CD4-positive, alpha-beta T cell treated with Interleukin-21 for 1 hour (primary cell): Measurements from ENCODE around the gene ZFYVE21.

ENCODE experiments used
- DNase-seq: peaks from one replicate; pipeline ENCODE4 v3.0.0-alpha.2; 2020

The ZFYVE21 gene

DNA sequence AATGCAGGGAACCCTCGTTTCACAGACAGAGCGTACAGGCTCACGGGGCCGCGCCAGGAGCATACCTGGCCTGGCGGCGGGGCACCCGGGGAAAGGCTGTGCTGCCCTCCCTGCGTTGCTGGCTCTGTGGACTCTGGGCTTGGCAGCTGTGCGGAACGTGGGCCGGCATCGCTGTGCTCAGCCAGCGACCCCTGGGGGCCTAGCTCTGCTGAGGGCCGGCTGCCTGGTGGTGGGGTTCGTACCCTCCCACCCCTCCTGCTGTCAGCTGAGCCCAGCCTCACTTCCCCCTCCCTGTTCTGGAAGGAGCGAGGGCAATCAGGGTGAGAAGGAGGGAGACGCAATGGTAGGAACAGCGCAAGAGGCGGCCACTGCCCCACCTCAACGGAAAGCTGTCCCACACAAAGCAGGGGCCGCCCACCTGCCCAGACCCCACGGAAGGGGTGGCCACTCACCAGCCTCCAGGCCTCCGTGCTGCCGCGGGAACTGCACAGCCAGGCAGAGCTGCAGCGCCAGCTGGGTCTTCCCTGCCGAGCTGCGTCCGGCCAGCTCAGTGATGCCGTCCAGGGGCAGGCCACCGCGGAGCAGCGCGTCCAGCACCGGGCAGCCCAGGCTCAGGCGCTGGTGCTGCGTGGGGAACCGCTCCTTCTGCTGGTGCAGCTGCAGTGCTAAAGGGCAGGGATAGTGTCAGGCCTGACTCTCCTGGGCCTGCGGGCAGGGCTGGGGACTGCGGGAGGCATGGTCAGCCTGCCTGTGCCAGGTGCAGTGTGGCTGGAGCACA is 8.9 kb upstream of the ZFYVE21 start:
- DNase-seq, result no peak

DNA sequence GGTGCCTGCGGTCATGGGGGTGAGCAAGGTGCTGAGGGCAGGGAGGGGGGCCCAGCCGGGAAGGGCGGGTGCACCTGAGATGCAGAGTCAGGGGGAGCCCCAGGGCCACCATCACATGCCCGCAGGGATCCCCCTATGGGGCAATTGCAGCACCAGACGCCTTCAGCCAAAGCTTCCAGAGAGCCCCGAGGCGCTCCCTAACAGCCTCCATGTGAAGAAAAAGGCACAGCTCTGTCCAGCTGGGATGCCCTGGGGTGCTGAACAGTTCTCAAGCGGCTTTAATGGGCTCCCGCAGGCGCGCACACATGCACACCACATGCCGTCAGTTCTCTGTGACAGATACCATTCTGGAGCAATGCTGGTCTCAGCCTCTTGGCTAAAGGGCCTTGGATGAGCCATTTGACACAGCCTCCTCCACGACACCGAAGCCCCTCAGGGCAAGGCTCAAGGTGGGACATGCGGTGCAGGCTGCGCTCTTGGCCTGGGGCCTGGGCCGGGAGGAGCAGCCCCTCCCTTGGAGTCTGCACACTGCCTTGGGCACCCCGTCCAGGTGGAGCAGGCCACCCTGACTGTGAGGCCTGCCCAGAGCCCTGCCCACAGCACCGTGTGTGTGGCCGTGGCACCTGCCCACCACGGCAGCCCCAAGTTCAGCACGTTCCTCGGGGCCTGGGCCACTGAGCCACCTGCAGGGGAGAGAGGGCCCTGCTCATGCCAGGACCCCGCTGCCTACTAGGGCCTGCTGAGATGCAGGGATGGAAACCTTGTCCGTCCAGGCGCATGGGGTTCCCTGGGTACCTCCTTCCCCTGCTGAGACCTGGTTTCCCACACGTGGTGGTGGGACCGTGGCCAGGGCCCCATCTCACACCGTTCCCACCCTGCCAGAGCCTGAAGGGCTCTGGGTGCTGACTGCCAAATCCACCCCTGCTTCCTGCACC is 8.0 kb upstream of the ZFYVE21 start:
- DNase-seq, result no peak

DNA sequence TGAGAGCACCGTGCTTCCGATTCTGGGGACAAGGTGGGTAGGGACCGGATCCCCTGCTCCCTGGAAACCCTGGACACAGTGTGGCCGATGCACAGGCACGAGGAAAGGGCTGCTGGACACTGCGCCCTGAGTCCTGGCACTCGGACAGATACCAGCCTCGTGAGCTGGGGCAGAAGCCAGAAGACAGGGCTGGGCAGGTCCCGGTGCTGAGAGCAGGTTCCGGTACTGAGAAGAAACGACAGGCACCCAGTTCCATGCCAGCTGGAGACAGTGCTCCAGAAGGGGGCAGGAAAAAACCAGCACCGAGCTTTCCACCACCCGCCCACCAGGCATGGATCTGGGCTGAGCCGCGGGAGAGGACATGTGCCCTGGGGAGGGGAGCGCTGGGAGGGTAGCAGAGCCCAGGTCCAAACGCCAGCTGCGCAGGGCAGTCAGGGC is 6.8 kb upstream of the ZFYVE21 start:
- DNase-seq, result no peak

DNA sequence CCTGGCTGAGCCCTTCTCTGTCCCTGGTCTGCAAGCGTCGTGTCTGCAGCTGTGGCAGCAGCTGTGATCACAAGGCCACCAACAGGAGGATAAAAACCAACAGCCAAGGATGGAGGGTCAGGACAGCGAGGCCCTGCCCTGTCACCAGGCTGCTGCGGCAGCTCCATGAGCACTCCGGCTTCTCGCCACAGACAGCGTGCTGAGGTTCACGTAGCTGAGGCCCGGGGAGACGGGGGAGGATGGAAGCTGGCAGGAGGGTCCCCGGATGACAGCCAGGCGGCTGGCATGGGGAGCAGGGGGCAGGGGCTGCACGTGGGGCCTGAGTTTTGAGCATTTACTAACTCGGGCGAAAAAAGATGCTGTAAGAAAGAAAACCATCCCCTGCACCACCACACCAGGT is 5.8 kb upstream of the ZFYVE21 start:
- DNase-seq, result no peak

DNA sequence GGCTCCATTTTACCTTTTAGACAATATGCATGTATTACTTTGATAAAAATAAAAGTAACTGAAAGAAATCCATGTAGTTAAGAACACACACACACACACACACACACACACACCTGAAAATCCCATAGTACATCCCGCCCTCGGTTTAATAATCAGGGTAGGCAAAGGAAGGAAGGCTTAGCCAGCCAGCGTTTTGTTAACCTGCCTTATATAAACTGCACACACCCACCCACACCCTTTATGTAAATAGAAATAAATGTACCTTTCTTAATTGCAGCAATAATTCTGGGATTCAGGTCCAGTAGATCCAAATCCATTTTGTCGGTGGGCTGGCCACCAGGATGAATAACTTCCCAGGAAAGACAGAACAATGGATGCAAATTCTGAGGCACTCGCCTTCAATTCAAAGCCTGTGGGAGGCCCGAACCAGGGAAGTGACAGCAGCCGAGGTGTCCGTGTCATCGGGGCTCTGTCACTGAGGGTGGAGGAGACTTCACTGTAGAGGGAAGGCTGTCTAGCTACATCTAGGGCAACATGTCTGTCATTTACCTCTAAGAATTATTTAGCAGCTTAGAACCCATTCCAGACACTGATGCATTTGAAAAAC is 4.7 kb upstream of the ZFYVE21 start:
- DNase-seq, result no peak

DNA sequence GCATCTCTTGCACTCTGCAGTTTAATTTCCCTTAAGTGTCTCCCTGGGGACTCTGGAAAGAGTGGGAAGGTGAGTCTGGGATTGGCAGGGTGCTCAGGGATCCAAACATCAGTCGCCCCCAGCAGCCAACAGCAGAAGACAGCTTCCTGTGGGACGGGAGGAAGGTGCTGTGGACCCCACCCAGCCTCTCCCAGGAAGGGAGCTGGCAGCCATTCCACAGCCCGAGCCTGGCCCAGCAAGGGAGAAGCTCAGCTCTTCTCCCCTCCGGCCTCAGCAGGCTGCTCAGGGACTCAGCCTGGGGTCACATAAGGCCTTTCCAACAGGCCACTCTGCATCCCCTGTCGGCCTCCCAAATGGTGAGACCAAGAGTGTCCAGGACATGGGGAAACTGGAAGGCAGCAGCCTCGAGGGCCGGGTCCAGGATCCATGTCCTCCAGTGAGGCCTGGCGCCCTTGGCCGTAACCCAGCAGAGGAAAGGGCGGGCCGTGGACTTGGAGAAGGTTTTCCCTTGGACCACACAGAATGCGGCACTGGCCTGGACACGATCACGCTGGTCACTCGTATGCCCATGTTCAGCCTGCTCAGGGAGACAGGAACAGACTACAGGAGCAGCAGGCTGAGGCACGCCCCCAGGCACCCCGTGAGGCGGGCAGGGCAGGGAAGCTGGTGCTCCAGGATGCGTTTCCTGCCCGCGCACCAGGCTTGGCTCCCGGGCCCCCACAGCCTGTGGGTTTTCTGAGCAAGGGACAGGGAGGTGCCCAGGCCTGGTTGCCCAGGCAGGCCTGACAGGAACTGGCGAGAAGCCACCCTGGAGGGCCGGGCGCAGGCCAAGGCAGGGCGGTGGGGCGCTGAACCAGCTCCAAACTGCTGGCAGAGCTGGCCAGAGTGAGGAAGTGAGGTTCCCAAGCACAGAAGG is 3.8 kb upstream of the ZFYVE21 start:
- DNase-seq, result no peak

DNA sequence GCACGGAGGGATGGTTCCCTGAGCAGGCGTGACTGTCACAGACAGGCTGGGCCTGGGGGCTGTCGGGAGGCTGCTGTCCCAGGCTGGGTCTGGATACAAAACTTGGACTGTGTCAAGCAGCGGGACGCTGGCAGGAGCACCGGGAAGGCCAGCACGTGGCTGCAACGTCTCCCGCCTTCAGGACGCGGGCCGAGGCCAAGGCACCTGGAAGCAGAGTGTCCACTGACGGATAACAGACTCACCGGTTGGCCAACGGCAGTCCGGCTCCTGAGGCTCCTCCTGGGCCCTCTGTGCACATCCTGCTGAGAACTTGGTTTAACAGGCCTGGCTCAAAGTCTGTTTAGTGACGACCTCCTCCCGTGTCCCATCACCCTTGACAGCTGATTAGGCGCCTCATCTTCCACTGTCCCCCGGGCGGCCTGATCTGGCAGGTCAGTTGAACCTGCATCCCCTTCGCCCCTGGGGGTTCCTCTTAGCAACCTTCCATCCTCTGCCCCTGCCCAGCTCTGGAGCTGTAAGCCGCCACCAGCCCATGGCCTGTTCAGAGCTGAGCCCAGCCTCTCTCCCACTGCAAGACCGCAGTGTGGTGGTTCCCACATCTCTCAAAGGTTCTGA is 2.9 kb upstream of the ZFYVE21 start:
- no peak for DNase-seq

DNA sequence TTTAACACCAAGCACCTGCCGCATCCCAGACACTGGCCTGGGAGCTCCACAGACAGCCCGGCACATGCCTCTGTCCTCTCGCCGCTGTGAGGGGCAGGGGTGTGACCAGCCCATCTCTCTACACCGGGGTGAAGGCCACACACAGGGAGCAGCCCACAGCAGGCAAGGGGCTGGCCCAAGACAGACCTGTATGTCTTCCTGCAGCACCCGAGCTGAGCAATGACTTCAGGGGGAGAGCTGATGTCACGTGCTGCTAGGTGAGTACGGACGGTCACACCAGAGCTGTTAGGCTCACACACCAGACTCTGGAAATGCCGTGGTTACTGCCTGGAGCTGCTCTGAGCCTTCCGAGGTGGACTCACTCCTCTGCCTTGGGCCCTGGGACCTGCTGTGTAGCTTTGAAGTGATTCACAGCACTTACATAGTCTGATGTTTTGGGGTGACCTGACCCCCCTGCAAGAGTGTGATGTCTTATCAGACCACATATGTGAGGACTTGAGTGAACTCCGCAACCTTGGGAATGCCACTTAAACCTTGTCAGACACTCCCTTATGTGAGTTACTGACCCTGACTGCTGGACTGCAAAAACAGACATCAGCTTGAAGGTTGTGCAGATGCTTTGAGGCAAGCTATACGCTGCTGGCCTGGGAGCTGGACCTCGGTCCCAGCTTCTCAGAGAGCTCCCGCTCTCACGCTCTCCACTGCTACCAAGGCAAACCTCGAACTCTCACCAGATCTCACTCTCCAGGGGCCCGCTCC is 2.1 kb upstream of the ZFYVE21 start:
- no peak for DNase-seq

DNA sequence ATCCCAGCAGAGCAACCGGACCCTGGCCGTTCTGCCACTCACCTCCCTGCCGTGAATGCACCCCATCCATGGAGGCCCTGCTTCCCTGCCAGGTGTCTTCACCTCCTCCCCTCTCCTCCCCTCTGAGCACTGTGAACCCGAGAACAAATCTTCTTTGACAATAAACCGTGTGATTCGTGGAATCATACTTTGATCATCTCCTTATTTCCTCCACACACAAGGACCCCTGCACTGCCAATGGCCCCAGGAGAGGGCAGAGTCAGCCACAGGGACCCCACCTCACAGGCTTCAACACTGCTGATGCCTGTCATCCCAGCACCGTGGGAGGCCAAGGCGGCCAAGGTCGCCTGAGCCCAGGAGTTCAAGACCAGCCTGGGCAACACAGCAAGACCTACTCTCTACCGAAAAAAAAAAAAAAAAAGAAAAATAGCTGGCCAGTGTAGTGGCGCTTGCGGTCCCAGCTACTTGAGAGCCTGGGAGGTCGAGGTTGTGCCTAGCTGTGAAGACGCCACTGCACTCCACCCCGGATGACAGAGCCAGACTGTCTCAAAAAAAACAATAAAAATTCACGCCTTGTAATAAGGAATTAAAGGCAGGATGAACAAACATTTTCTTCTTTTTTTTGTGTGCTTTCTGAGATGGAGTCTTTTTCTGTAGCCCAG is 1.4 kb upstream of the ZFYVE21 start:
- DNase-seq, result no peak

DNA sequence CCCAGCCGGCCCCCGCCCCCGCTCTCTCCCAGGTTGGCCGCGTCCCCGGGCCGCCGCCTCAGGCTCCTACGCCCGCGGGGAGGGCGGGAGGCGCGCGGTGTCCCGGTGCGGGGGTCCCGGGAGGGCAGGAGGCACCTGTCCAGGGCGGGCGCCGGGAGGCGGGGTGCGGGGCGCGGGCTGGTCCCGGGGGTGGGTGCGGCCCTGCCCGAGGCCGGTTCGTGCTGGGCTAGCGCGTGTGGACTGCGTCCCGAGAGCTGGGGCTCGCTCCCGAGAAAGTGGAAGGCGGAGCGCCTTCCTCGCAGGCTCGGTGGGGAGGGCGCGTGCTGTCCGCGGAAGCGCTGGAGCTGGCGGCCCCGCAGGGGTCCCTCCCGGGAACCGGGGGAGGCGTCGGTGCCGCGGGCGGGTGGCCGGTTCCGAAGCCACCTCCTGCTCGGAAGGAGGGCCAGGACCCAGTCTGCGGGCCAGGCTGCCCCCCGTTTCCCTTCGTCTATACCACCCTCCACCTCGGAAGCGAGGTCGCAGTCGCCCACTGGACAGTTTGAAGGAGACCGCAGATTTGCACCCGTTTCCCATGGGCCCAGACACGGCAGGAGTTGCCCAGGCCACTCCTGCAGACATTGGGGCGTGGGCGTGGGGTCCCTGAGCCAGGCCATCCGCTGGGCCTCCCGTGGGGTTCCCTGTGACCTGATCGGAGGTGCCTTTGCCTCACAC is 636 bp downstream of the ZFYVE21 start:
- peak; percentile 6 for DNase-seq

DNA sequence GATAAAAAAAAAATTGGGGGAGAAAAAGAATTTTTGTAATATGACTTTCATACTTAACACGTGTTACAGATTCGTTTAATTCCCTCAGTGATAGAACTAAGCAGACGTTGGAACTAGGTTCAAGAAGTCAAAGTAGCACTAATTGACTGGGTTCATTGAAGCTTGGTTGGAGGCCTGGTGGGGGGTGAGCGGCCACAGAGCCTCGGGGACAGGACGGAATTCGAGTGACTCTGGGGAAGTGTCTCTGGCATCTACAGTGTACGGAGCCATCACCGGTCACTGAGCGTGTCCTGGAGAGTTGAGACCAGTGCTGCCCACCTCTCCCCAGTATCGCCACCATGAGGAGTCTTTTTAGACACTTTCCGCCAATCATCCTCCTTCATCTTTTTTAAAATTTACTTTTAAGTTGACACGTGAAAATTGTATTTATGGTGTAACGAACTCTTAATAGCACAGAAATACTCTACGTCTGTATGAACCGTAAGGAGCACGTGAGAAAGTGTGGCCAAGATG is 1.3 kb downstream of the ZFYVE21 start:
- no peak for DNase-seq

DNA sequence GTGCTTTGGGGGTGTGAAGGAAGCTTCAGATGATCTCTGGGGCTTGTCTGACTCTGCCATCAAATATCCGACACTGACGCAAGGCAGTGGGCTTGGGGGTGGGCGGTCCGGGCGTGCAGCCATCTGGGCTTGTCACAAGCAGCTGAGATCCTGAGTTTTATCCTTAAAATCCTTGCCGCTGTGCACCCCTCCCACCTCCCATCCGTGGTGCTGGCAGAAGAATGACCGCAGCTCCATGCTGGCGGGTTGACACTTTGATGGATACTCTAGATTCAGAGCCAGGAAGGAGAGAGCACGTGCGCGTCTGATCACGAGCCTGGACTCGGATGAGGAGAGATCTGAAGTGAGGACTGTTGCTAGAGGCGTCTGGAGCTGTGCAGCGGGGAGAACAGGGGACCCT is 3.0 kb downstream of the ZFYVE21 start:
- DNase-seq, result no peak

DNA sequence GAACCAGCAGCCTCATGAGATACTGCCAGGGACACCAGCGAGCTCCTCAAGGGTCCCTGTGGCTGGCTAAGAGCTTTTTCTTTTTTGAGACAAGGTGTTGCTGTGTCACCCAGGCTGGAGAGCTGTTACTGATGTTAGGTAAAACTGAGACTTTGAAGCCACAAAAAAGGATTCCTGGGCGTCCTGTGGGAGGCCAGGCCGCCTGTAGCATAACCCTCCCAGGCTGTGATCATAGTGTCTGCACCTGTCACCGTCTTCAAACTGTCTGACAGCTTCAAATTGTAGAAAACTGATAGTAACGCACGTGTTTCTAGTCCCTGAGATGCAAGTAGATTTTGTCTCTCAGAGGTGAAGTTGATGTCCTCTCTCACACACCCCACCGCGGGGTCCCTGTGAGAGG is 4.1 kb downstream of the ZFYVE21 start:
- DNase-seq, result no peak

DNA sequence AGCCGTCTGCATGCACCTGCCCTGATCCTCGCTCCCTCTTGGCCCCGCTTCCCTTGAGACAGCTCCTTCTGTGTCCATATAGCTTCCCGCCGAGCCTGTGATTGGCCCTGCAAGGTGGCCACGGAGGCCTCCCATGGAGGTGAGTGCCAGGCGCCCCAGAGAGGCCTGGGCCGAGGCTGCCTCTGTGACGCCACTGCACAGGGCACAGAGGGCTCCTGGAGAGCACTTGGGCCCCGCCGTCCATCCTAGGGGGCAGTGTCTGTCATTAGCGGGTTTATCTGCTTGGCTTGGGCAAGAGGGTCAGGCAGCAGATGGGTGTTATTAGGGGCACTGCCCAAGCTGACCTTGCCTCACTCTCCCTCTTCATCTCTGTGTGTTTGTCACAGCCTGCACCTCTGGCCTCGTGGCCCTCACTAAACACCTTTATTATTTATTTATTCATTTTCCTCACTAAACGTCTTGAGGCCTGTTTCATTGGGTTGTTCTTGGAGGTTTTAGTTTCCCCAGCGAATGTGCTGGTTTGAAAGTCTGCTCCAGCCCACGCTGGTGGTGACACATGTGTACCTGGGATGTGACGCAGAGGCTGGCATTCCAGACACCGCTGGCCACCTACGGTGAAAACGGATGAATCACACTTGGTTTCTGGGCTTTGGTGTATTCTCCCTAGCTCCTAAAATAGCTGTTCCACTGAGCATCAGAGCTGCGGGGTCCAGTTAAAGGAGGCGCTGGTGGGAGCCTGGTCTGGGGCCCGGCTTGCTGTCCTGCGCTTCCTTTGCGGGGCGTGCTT is 5.9 kb downstream of the ZFYVE21 start:
- no peak for DNase-seq

DNA sequence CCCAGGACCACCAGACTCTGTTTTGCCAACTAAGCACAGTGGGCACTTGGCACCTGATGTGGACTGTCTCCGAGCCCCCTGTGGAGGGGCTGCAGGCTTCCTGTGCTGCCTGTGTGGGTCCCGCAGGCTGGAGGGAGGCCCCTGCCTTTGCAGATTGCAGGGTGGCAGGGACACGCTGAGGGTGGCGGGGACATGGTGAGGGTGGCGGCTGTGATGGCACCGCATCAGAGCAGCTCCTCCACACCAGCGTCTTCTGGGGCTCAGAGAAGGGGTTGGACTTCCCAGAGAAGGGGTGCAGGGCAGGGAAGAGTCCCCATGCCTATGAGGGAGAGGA is 8.1 kb downstream of the ZFYVE21 start:
- no peak for DNase-seq

DNA sequence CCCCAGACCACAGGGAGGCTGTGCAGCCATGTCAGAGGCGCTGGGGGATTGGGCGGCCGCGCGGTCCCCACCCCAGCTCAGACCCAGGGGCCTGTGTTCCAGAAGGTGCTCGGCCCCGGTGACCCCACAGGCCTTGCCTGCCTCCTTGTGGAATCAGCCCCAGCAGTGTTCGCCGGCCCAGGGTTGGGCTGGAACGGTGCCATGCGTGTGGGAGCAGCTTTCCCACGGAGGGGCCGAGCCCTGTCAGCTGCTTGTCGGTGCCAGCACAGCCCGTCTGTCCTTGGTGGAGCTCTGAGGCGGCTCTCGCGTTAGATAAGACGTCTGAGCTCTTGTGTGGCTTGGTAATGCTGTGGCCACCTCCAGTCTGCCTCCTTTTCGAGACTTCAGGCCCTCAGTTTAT is 8.5 kb downstream of the ZFYVE21 start:
- no peak for DNase-seq

DNA sequence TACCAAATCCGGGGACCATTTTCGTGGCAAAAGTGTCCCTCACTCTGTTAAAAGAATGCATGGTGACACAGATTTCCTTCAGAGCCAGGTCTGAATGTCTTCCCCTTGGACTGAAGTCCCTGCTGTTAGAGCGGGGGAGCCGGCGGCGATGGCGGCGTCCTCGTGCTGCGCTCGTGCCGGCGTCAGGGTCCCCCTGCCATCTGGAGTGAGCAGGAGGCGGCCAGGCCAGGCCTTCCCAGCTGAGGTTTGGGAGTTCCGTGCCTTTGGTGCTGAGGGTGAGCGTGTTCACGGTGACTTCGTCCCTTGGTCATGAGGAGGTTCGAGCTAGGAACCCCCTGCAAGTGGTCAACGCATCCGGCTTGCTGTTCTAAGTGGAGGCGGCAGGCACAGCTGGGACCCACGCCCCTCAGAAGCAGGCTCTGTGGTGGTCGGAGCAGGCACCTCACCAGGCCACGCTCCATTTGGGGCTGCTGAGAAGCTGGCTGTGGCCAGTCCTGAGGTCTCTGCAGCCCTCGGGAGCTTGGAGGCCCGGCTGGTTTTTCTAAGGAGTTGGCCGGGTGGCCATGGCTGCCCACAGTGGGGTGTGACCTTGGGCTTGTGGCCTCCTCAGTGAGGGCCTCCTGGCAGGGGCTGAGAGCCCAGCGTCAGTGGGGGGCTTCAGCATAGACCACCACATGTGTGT is 9.5 kb downstream of the ZFYVE21 start:
- DNase-seq, result no peak

DNA sequence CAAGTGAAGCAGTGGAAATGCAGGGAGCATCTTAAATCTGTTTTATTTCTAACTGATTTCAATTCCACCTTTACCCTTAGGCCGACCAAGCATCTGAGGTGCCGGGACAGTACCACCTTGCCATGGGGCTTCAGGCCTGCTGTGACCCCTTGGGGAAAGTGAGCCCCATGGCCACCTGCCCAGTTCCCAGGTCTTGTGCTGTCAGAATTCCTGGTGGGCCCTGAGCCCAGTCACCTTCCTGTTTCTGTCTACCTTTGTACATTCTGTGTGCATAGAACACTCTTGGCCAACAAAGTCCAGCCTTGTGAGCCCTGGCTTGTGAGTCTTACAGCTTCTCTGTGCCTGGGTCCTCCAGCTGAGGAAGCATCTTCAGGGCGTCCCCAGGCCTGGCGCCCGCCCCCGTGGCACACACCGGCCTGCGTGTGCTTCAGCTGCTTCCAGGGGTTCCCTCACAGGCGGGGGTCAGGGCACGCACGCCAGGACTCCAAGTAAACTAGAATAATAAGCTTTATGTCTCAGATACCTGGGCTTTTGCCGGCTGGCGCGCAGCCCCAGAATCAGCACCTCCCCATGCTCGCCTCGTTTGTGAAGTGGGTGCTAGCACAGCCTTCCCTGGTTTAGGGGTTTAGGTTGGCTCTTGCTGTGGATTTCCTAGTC is 10.3 kb downstream of the ZFYVE21 start:
- no peak for DNase-seq
